Left lung (tissue), 10 donors: ENCODE data around the gene TEX51. TPM values are rescaled to one million over a fixed set of nuclear protein-coding genes. Genes with fewer than 3 reads are reported as not detected.

ENCODE experiments used
- ATAC-seq: fragments of 200-7000 bp; cut with Tn5 transposase; one replicate; pipeline ENCODE4 v1.9.1; 2020; ENCODE audit warnings: moderate library complexity
- DNase-seq, 4 donors: peaks; one replicate each; pipeline ENCODE4 v3.0.0-alpha.2; 2013 to 2020
- H3K27ac ChIP-seq, 2 donors: fragments of 200-600 bp; sonication (generic) in 1 of 2; one replicate each; pipeline versions ENCODE4 v1.5.0 to v1.8.0; 2020 to 2021
- H3K27me3 ChIP-seq, 2 donors: fragments of 200-600 bp; sonication (generic) in 1 of 2; one replicate each; pipeline versions ENCODE4 v1.5.0 to v1.8.0; 2020 to 2021
- H3K36me3 ChIP-seq, 2 donors: fragments of 200-600 bp; sonication (generic) in 1 of 2; one replicate each; pipeline versions ENCODE4 v1.5.0 to v1.8.0; 2020 to 2021
- H3K4me1 ChIP-seq, 2 donors: fragments of 200-600 bp; one replicate each; pipeline ENCODE4 v1.8.0; 2021
- H3K4me3 ChIP-seq, 2 donors: fragments of 200-600 bp; sonication (generic) in 1 of 2; one replicate each; pipeline versions ENCODE4 v1.5.0 to v1.8.0; 2020 to 2021; ENCODE audit warnings: mild to moderate bottlenecking in 1 of 2
- H3K9me3 ChIP-seq, 2 donors: fragments of 200-600 bp; sonication (generic) in 1 of 2; one replicate each; pipeline versions ENCODE4 v1.5.0 to v1.8.0; 2020 to 2021
- CTCF ChIP-seq, 2 donors: fragments of 200-600 bp; sonication (generic) in 1 of 2; IDR thresholded peaks; one replicate each; pipeline versions ENCODE4 v1.5.0 to v1.8.0; 2021; ENCODE audit warnings: antibody characterized with exemption in 2 of 2
- intact Hi-C, 2 donors: fragments of 100-400 bp; cut with DNase I; formaldehyde crosslinking; loops; one replicate each; pipeline versions ENCODE4 v1.11.2 to v1.14.2; 2022
- polyA plus RNA-seq, 6 donors: library from polyadenylated mRNA; unstranded; fragments of 120-200 nt; gene quantifications; one replicate each; pipeline ENCODE4 v1.2.1, GENCODE V29; 2013; ENCODE audit not compliant: insufficient read length in 6 of 6
- total RNA-seq, 2 donors: library from RNA; stranded (reverse); fragmentation: NEBNext Ultra II Directional; extraction: Animal tissue kit (Norgen Biotek cat#: 25700); gene quantifications; one replicate each; pipeline ENCODE4 v1.2.1, GENCODE V29; 2021
- donor health status: DM: no; HTN: yes; CAD: no.
- donor health status: DM: no; HTN: no; CAD: no.

Gene TEX51
- total and polyA plus RNA-seq, 8 donors = not detected

GRCh38 chr2:126907671-126908070, 9.0 kb downstream of the TEX51 start:
- Histone ChIP-seq H3K4me3 (no peak overlapping the region), H3K9me3 (peaks cover 0 to 10% of the 10 kb centered on the region in 2 donors), H3K27ac (no peak overlapping the region), H3K4me1 (no peaks in the 10 kb centered on the region), H3K27me3 (peaks cover 0 to 12% of the 10 kb centered on the region in 2 donors), H3K36me3 (no peaks in the 10 kb centered on the region)
- intact Hi-C loops = no loop called here
- no peak for TF ChIP-seq CTCF (IDR thresholded peaks at IDR 0.05)
- DNase-seq (no peak), ATAC-seq (no peak)

DNA sequence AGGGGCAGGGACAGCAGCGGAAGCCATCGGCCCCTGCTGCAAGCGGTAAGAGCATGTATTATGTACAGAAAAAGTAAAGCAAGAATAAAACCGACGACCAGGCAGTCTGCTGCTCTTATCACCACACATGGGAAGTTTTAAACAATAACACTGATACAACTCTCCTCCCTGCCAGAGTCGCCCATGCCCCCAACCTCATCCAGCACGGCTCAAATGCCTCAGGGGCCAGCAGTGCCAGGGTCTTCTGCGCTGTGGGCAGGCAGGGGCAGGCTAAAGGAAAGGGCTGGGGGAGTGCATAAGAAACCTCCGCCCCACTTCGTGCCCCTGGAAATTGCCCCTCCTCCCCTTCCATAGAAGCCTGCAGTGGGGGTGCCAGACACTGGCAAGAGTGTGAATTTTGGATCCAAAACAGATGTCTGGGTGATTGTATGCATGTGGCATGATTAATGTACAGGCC, 10.1 kb downstream of the TEX51 start:
- Histone ChIP-seq H3K27ac (no peak overlapping the region), H3K4me1 (no peaks in the 10 kb centered on the region), H3K4me3 (no peak overlapping the region), H3K27me3 (peaks cover 0 to 12% of the 10 kb centered on the region in 2 donors), H3K9me3 (peaks cover 0 to 10% of the 10 kb centered on the region in 2 donors), H3K36me3 (no peaks in the 10 kb centered on the region)
- TF ChIP-seq CTCF (IDR thresholded peaks at IDR 0.05) = no peak
- DNase-seq = peak in 1 of 4 donors; percentile 3
- intact Hi-C loops = no loop called here
- ATAC-seq = no peak

DNA sequence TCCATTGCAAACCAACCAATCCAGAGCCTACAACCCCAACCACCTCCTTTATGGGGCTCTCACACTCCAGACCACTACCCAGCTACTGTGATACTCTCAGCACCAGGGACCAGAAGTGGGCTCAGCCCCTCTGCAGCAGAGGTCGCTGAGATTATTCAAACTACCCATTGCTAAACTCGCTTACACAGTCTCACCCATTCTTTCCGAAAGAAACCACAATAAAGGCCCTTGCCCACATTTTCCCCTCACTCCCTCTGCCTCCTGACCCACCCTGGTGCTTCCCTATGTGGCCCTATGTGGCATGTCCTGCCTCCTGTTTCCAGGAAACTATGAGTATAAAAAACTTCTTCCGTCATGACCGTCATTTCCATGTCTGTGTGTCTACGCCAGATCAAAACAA, 10.7 kb downstream of the TEX51 start:
- no peak for ATAC-seq
- H3K4me3 ChIP-seq = no peak overlapping the region
- no peaks in the 10 kb centered on the region for H3K36me3 ChIP-seq
- no peaks in the 10 kb centered on the region for H3K4me1 ChIP-seq
- no peak for TF ChIP-seq CTCF (IDR thresholded peaks at IDR 0.05)
- peaks cover 0 to 12% of the 10 kb centered on the region in 2 donors for H3K27me3 ChIP-seq
- intact Hi-C loops = no loop called here
- peaks cover 0 to 5% of the 10 kb centered on the region in 2 donors for H3K9me3 ChIP-seq
- no peak for DNase-seq
- H3K27ac ChIP-seq = no peak overlapping the region

DNA sequence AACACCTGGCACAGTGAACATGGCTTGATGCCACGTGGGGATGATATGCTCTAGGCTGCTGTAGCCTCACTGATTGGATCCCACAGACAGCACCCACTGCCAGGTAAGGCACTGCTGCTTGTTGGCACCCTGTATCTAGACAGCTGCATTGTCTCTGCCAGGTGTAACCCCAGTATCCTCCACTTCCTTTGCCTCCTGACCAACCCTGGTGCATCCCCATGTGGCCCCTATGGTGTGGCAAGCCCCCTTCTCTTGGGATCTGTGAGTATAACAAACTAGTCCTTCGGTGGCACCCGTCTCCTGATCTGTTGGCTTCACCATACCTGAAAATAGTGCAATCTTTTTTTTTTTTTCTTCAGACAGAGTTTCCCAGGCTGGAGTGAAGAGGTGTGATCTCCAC, 11.1 kb downstream of the TEX51 start:
- Histone ChIP-seq H3K9me3 (peaks cover 0 to under 1% of the 10 kb centered on the region in 2 donors), H3K4me1 (no peaks in the 10 kb centered on the region), H3K27ac (no peak overlapping the region), H3K36me3 (no peaks in the 10 kb centered on the region), H3K4me3 (no peak overlapping the region), H3K27me3 (peaks cover 0 to 12% of the 10 kb centered on the region in 2 donors)
- ATAC-seq (no peak), DNase-seq (no peak)
- intact Hi-C loops = no loop called here
- TF ChIP-seq CTCF (IDR thresholded peaks at IDR 0.05) = no peak

- H3K27me3 ChIP-seq = peaks cover 0 to 12% of the 10 kb centered on the region in 2 donors
- no peak for TF ChIP-seq CTCF (IDR thresholded peaks at IDR 0.05)
- H3K36me3 ChIP-seq = no peaks in the 10 kb centered on the region
- H3K27ac ChIP-seq = no peak overlapping the region
- no peak overlapping the region for H3K4me3 ChIP-seq
- intact Hi-C loops = no loop called here
- H3K9me3 ChIP-seq = no peaks in the 10 kb centered on the region
- DNase-seq (no peak), ATAC-seq (no peak)
- H3K4me1 ChIP-seq = no peaks in the 10 kb centered on the region
Observed at GRCh38 chr2:126910637-126911036, 11.9 kb downstream of the TEX51 start.
